ENCODE results near the gene TEX14.

DNA sequence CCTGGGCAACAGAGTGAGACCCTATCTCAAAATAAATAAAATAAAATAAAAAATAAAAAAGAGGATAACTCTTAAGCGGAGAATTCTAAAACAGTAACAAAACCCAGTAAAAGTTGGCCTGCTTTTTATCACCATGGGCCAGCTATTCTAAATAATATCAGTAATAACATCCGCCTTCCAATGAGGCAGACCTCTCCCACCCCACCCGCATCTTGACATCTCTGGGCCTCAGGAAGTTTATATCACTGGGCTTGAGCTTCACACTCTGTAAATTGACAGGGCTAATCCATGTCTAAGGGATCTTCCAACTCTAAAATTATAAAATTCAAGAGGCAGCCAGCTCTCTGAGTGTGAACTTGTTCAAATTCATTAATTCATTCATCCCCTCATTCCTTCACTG is 94.5 kb downstream of the TEX14 start:
- TF ChIP-seq CTCF (IDR thresholded peaks at IDR 0.05) = no peak
- no peak for TF ChIP-seq POLR2AphosphoS5 (IDR thresholded peaks at IDR 0.05)
- no peak for TF ChIP-seq POLR2A (IDR thresholded peaks at IDR 0.05)
- no peak for TF ChIP-seq EP300 (IDR thresholded peaks at IDR 0.05)
